ENCODE results near the gene TRPC6. TPM values are rescaled to one million over a fixed set of nuclear protein-coding genes. Genes with fewer than 3 reads are reported as not detected.
"Not testable (repeated sequence)": the region's sequence is repeated elsewhere in the genome, so short reads cannot be mapped to it uniquely, and the experiment has no call there.

TRPC6 gene
- total RNA-seq, 1 experiment from 2014 or later = 0.02 TPM

DNA sequence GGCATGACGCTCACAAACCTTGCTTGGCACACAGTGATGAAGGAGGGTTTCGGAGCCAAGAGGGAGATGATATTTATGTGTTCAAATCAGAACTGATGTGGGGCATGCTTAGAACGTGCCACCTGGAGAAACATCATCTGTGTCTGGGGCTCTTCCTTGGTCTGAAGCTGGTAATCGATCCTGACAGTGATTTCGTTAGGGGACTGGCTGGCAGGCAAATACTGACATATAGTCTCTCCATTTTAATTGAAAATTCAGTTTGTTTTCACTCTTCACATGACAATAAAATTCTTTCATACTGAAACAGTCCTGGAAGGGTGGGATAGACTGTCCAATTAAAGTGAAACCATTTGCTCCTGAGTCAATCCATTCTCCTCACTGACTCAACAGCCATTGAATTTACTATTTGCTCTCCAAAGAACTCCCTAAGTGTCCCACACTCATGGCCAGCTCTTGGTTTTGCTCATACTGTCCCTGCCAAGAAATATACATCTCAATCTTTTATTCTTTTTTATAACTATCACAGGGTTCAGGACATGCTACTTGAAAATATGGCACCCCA is 134.8 kb downstream of the TRPC6 start:
- no peak for DNase-seq (ENCODE audit: low spot score)

DNA sequence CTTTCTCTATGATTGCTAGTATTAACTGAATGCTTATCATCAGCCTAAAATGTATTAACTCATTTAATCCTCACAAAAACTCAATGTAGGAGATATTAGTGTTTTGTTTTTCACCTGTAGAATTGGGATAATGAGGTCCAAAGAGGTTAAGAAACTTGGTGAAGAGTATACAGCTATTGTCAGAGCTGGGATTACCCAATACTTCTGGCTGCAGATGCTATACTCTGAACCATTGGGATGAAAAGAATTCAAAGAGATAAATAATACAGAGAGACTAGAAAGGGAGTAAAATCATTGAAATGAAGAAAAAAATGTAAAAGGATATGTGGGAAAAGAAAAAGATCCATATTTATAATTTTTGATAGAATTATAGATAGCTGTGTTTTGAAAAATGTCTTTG is 137.1 kb downstream of the TRPC6 start:
- DNase-seq (ENCODE audit: low spot score) = no peak

DNA sequence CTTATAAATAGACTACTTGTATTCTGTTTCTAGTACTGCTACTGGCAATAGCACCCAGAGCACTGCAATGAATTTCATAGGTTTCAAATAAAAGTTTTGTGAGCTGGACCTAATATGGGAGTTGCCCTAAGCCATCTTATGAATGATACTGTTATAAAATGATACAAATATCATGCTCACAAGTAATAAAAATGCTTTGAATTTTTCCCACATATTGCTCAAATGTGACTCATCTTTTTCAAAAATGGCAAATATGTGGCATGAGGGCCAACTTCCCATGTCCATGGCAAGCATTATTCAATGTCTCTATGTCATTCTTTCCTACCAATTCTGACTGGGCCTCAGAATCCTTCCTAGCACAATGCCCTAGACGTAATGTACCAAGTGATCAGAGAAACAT is 137.6 kb downstream of the TRPC6 start:
- DNase-seq (ENCODE audit: low spot score) = no peak

DNA sequence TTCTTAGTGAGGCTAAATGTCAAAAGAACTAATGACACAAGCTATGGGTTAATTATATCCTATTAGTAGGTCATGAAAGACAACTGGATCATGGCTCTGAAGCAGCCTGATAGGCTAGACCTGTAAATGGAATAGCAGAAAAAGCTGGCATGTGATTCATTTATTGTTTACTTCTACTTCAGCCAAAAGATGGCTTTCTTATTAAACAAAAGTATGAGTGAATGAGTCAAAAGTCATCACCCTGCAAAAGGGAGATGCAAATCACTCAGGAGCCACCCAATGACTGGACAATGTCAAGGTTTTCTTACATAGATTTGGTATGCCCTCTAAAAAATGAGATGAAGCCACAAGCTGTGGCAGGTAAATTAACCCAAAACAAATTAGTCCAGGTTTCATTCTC is 138.0 kb downstream of the TRPC6 start:
- no peak for DNase-seq (ENCODE audit: low spot score)

DNA sequence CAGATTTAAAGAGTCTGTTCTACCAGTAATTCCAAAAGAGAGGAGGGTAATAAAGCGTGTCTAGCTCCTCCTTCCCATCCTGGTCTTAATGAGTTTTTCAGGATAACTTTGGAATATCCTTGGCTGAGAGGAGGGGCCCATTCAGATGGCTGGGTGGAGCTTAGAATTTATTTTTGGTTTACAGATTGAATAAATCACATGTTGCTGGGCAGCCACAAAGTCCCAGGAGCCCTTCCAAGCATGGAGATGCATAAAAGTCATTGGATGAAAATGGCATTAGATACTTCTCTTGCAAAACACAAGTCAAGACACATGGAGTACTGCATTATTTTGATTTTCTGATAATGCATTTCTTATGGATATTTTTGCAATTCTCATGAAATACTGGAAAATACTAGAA is 139.0 kb downstream of the TRPC6 start:
- DNase-seq (ENCODE audit: low spot score) = no peak

DNA sequence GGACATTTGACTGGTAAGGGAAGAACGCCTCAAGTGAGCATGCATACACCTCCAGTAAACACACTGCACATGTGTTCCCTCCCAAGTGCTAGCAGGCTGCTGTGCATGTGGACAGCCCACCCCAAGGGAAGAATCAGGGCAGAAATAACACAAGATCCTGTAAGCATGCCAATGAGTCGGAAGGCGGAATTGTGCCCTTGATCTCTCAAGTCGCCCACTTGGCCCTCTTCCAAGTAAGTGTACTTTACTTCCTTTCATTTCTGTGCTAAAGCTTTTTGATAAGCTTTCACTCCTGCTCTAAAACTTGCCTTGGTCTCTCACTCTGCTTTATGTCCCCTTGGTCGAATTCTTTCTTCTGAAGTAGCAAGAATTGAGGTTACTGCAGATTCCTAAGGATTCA is 139.6 kb downstream of the TRPC6 start:
- no peak for DNase-seq (ENCODE audit: low spot score)

DNA sequence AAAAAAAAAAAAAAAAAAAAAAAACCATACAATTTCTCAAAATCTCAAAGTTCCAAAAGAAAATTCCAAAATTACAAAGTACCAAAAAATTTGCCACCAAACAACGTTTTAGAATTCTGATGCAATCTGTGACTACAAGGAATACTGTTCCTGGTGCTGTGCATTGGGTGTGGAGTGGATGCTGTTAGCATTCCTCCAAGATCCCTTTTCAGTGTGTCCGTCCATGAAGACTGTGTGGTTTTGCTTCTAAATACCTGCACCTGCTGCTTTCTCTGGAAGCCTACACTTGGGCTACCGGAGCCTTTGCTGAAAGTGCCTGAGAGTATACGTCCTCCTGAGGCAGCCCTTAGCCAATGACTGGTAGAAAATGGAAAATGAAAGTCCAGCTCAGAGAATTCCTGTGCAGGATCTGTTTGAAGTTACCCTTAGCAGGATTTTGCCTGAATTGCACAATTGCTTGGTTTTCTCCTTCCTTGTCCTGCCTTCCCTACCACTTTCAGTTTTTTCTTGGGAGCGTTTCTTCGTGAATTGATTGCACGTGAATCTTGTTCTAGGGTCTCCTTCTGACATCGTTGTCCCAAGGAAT is 140.8 kb downstream of the TRPC6 start:
- no peak for DNase-seq (ENCODE audit: low spot score)

DNA sequence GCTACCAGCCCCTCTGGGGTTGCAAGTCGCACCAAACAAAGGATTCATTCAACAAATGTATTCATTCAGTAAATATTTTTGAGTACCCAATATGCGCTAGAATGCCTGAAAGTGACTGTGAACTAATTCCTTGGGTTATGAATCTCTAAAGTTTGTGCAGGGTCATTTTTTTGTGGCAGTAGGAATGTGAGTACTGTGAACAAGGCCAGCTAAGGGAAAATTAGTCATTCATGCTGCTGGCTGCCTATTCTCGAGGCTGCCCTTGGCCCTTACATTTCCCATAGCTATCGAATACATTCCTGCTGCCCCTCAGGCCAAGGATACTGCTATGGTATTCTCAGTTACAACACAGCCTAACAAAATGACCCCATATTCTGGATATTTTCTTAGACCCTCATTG is 141.6 kb downstream of the TRPC6 start:
- no peak for DNase-seq (ENCODE audit: low spot score)

DNA sequence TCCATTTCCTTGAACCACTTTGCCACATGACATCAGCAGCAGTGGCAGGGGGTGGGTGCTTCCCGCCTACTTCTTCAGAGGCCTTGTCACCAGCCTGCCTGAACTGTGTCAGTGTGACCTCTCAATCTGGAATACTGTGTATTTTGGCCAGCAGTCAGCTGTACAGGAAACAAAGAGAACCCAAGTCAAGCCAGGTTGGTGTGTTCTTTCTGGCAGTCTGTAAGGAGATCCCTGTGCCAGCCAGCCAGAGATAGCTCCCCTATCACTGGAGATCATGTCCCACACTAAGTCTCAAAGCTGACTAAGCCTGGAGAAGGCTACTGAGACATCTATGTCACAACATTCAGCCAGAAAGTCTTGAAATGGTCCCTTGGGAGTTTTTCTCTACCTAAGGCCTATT is 142.1 kb downstream of the TRPC6 start:
- DNase-seq (ENCODE audit: low spot score) = no peak

DNA sequence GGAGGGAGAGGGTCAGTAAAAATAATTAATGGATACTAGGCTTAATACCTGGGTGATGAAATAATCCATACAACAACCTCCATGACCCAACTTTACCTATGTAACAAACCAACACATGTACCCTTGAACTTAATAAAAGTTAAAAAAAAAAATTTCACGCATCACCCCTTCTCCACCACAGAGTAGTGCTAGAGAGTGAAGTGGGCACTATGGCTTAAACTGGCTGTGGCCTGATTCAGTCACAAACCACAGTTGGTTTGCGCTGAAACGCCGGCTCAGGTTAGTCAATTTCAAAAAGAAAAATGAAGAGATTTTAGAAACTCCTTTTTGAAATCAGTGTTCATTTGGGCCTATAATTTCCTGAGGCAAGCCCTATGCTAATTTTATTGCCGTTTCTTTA is 144.3 kb downstream of the TRPC6 start:
- DNase-seq (ENCODE audit: low spot score) = no peak

DNA sequence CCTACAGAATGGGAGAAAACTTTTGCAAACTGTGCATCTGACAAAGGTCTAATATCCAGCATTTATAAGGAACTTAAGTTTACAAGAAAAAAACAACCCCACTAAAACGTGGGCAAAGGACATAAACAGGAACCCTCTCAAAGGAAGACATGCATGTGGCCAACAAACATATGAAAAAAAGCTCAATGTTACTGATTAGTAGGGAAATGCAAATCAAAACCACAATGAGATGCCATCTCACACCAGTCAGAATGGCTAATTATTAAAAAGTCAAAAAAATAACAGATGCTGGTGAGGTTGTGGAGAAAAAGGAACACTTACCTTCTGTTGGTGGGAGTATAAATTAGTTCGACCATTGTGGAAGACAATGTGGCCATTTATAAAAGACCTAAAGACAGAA is 145.1 kb downstream of the TRPC6 start:
- DNase-seq (ENCODE audit: low spot score) = not testable (repeated sequence)

DNA sequence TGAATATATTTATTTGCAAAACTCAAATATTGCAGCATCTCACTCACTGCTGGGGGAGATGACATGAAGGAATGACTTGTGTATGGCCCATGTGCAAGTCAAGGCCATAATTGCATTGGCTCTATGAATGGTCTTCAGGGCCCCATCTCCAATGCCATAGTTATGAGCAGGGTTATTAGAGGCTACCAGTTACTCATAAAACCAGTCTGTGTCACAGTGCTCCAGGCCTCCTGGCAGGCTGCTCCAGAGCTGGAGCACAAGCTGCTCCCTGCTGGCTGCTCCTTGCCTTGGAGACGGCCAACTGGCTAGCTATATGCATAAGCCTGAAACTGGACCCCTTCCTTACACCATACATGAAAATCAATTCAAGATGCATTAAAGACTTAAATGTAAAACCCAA is 145.7 kb downstream of the TRPC6 start:
- no peak for DNase-seq (ENCODE audit: low spot score)

DNA sequence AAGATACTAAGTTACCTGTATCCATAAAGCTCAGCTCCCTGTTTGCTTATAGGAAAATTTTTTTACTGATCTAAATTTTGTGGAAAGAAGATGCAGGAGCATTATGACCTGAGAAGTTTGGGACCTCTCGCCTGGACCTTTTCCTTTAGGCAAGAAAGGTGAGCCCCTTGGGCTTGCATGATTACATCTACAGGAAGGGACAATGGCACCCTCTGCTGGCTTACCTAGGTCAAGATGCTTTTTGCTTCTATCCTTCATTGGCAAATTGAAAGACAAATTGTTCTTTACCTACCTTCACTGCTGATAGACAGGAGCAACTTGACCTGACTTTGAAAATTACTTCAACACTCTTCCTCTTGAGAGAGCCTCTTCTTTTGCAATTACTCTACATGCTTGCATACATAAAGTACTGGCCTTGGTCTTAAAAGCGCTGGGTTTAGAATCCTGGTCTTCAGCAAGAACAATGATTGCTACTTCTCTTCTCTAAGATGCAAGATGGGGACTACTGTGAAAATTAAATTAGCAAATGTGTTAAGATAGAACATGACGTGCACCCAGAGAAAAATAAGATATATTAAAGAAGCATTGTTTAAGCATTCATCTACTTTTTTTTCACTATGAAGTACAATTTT is 147.2 kb downstream of the TRPC6 start:
- peak; percentile 42 for DNase-seq (ENCODE audit: low spot score)

DNA sequence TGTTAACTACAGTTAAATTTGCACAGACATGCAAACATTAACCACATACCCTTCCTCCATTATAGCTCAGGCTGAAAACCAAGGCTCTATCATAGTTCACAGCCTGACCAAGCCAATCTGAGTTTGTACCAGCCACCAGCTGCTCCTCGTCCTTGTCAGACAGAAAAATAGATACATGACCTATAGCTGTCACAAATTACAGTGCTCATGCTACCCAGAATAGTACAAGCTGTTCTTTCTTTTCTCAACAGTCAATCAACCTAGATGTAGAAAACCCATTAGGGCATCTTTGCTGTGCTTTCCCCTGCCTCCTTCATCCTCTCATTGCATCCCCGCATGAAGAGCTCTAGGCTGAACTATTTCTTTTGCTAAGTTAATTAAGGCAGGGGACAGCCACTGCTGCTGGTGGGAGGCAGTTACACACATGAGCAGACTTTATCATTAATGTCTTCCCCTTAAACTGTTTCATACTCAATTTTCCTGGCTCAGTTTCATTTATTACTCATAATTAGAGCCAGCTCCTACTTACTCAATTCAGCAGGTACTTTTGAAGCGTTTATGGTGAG is 148.3 kb downstream of the TRPC6 start:
- DNase-seq (ENCODE audit: low spot score) = no peak

DNA sequence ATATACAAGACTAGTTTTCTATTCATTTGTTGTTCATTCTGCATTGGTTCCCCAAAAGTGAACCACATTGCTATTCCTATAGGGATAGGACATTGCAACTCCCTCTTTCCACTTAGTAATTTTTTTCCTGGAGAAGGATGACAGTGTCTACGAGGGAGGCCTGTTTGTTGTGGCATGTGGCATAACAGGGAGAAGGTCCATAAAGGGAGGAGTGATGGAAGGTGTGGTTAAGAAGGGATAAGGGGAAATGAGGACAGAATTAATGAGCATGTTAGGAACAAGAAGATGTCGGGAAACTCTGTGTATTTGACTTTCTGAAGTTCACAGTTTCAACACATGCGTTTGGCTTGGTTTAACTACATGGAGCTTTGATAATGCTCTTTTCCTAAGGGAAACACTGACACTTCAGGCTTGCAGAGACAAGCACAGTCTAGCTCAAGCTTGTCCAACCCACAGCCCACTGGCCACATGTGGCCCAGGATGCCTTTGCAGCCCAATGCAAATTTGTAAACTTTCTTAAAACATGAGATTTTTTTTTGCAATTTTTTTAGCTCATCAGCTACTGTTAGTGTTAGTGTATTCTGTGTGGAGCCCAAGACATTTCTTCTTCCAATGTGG is 149.7 kb downstream of the TRPC6 start:
- no peak for DNase-seq (ENCODE audit: low spot score)

DNA sequence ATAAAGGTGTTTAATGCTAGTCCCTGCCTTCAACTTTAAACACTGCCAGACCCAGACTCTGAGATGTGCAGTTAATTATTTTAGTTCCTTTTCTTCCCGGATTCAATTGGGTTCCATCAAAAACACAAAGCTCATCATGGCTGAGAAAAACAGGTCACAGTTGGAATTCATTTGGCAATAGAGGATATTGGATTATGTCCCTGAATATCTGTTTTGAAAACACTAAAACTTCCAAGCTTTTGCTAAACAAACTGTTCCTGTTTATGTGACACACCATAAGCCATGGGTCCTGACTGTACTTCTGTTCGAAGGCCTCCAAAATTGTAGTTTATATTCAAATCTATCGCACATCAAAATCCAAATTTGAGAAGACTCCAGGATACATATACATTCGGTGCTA is 150.7 kb downstream of the TRPC6 start:
- no peak for DNase-seq (ENCODE audit: low spot score)

DNA sequence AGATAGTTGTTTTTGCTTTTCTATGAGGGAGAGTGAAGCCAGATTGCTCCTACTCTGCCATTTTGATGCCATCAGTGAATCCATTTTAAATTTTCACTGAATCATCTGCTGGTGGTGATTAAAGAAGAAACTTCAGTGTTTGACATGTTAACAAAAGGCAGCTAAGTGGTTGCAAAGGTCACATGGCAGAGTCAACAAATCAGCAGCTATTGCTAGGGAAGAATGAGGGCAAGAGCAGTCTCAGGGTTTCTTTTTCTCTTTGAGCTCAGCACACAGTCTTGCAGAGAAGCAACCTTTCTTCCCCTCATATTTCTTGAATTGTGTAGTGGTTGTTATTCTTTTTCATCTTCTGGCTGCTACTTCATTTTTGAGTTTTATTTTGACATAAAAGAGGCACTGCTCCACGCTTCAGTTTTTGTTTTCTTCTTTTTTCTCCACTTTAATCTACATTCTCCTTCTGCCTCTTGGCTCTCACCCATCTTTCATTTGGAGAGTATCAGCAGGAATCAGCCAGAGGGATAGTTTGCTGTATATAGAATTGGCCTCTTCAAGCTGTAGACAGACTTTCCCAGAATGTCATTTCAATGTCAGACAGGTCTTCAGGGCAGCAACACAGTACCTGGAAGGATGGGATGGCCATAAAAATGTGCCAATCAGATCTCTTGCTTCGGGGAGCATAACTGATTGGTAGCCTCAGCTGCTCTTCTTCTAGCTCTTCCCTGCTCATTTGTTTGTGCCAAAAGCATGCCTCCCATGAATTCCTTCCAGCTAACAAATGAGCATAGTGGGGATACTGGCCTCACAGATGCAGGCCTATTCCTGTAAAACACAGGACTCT is 153.9 kb downstream of the TRPC6 start:
- no peak for DNase-seq (ENCODE audit: low spot score)

DNA sequence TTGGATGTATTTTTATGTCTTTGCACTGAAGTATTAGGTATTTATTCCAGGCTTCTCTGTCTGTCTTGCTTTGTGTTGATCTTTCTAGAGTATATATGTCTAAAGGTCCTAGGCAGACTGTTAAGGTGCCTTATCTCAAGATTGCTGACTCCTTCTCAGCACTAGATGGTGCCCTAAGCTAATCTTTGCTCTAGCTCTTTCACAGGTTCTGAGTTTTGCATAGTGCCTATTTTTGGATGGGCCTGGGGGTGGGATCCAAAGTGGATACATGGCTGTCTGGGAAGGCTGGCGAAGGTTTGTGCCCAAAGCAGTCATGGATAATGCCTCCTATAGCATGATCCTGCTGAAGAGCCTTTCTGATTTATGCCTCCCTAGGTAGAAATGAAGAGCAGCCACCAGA is 154.9 kb downstream of the TRPC6 start:
- peak; percentile 13 for DNase-seq (ENCODE audit: low spot score)

DNA sequence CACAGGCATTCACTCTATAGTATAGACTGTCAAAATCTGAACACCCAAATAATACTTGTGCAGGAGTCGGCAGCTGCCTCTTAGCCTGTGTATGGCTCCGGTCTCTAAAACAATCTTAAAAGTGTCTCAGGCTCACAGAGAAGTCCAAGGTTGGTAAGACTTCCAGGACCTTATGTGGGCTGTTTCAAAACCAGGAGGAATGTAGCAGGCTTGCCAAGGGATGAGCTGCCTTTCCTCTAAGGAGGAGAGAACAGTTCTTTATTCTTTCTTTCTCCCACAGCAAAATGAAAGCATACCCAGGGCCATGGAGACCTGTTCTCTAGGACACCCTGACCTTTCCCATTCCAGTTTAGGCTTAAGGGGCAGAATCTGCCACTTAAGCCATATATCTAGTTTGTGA is 176.5 kb downstream of the TRPC6 start:
- DNase-seq (ENCODE audit: low spot score) = no peak

All from H4 (cell line).